ENCODE results near the gene PAWR. TPM values are rescaled to one million over a fixed set of nuclear protein-coding genes. Genes with fewer than 3 reads are reported as not detected.
"Not testable (repeated sequence)": the region's sequence is repeated elsewhere in the genome, so short reads cannot be mapped to it uniquely, and the experiment has no call there.

PAWR gene
- total and polyA plus RNA-seq, 2 experiments from 2014 or later, result 149 to 180 TPM

GRCh38 chr12:79686171-79686570 is 4.6 kb downstream of the PAWR start (continued):
- no peak for TF ChIP-seq ZNF462 (CRISPR knock-in tag; IDR thresholded peaks at IDR 0.05)

- Histone ChIP-seq H4K20me1 (replicated peaks; ENCODE audit: insufficient read depth) (peaks cover 71% of the 10 kb centered on the region), H3F3A (replicated peaks; ENCODE audit: low read depth) (no peaks in the 10 kb centered on the region), H3K4me1 (ENCODE audit: insufficient read depth) (peaks cover 59% of the 10 kb centered on the region), H3K36me3 (ENCODE audit: insufficient read depth) (no peaks in the 10 kb centered on the region; the same call in 1 of the 2 replicates), H3K27ac (ENCODE audit: low read depth) (no peak overlapping the region), H3K79me2 (replicated peaks; ENCODE audit: insufficient read depth) (peaks cover 99% of the 10 kb centered on the region), H2AFZ (no peak overlapping the region), H3K4me2 (peak overlapping the region; percentile 83), H3K4me3 (peak overlapping the region; percentile 65), H3K27me3 (ENCODE audit: insufficient read depth) (no peaks in the 10 kb centered on the region), H3K9me2 (ENCODE audit: insufficient read depth) (no peaks in the 10 kb centered on the region)
- H3K27ac Mint-ChIP-seq, result no peak overlapping the region
- TF ChIP-seq EZH2 (IDR thresholded peaks at IDR 0.05; ENCODE audit: low read depth, unreplicated experiment) (no peak), CREB1 (CRISPR knock-in tag; IDR thresholded peaks at IDR 0.05; ENCODE audit: low read depth) (no peak)
- no peaks in the 10 kb centered on the region for H3K9me3 Mint-ChIP-seq
- H3K4me3 Mint-ChIP-seq, result peak overlapping the region; percentile 38; the same call in 2 of the 3 replicates
- ATAC-seq (no peak), DNase-seq (ENCODE audit: low spot score) (no peak)
- H3K27me3 Mint-ChIP-seq (ENCODE audit: insufficient read depth, low read depth, poor library complexity), result peaks cover 5% of the 10 kb centered on the region
- H3K4me1 Mint-ChIP-seq, result peaks cover 48% of the 10 kb centered on the region
- peaks cover 29% of the 10 kb centered on the region for H3K36me3 Mint-ChIP-seq (ENCODE audit: low read depth)
Measured at GRCh38 chr12:79685068-79685467, 5.7 kb downstream of the PAWR start.

- peak overlapping the region; percentile 65; the same call in 1 of the 2 replicates for H3K4me3 ChIP-seq
- not testable (repeated sequence) for DNase-seq (ENCODE audit: low spot score); H3K27ac Mint-ChIP-seq; H3K9me2 ChIP-seq (ENCODE audit: insufficient read depth); H3K4me3 Mint-ChIP-seq; H3F3A ChIP-seq (replicated peaks; ENCODE audit: low read depth); H3K9me3 Mint-ChIP-seq; H3K36me3 ChIP-seq (ENCODE audit: insufficient read depth); H2AFZ ChIP-seq; H3K27me3 Mint-ChIP-seq (ENCODE audit: insufficient read depth, low read depth, poor library complexity); ATAC-seq; H3K27ac ChIP-seq (ENCODE audit: low read depth); H3K27me3 ChIP-seq (ENCODE audit: insufficient read depth)
- peak overlapping the region; percentile 83; the same call in 1 of the 2 replicates for H3K4me2 ChIP-seq
- Mint-ChIP-seq H3K36me3 (ENCODE audit: low read depth) (peaks cover 27% of the 10 kb centered on the region), H3K4me1 (peaks cover 55% of the 10 kb centered on the region)
- H3K4me1 ChIP-seq (ENCODE audit: insufficient read depth), result peaks cover 66% of the 10 kb centered on the region
- H4K20me1 ChIP-seq (replicated peaks; ENCODE audit: insufficient read depth), result peaks cover 79% of the 10 kb centered on the region
- TF ChIP-seq POLR2AphosphoS5 (IDR thresholded peaks at IDR 0.05; ENCODE audit: low read depth), result 0 out of 2 replicates have a peak, but pooled peaks have one; percentile 19
- peaks cover 100% of the 10 kb centered on the region for H3K79me2 ChIP-seq (replicated peaks; ENCODE audit: insufficient read depth)
Measured at GRCh38 chr12:79684338-79684737, 6.4 kb downstream of the PAWR start.
